ENCODE measurements around the gene SIM2.

SIM2 gene

DNA sequence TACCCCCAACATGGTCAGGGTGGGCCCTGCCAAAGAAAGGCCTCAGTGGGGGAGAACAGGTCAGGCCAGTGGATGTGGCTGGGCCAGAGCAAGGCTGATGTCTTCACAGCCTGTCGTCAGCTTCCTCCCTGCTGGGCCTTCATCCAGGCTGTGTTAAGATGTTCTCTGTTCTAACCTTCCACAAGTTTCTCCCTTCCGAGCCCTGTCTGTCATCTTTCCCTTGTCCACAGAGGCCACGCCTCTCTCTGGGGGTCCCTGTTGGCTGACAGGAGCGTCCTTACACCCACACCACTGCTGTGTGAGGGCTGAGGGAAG is 36.2 kb downstream of the SIM2 start:
- DNase-seq (ENCODE audit: low read depth in 2 of 2, low spot score in 1 of 2), result no peak

GRCh38 chr21:36735724-36736320 is 36.9 kb downstream of the SIM2 start:
- no peak for DNase-seq (ENCODE audit: low read depth in 2 of 2, low spot score in 1 of 2)

DNA sequence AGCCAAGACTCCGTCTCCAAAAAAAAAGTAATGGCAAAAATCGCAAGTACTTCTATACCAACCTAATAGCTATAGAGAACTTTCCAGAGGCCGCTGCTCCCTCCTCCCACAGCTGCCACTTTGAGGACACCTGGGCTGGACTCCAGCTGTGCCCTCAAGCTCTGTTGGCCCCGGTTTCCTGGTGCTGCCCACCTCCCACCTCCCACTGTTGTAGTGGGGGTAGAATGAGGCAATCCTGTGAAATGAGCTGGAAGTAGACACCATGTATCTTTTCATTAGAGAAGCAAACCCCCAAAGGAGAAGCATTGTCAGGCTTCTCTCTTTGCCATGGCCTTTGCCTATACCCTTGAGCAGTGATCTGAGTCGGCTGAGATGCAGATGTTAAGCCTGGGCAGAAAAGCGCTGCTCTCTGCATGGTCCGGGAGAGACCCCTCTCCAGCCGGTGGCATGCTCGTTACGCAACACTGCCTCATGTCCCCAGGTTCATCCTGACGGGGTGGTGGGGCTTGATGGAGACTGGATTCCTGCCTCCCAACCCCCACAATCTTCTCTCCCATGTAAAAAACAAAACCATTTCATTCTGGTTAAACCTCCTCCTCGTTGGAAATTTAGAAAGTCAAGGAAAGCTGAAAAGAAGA is 39.7 kb downstream of the SIM2 start:
- no peak for DNase-seq (ENCODE audit: low read depth in 2 of 2, low spot score in 1 of 2)

GRCh38 chr21:36741506-36741905 is 42.6 kb downstream of the SIM2 start:
- DNase-seq (ENCODE audit: low read depth in 2 of 2, low spot score in 1 of 2), result no peak

- DNase-seq (ENCODE audit: low read depth in 2 of 2, low spot score in 1 of 2), result no peak
These were observed 44.1 kb downstream of the SIM2 start for GRCh38 chr21:36743008-36743407.

- DNase-seq (ENCODE audit: low read depth in 2 of 2, low spot score in 1 of 2), result no peak
These were observed 44.5 kb downstream of the SIM2 start for GRCh38 chr21:36743446-36743845.

GRCh38 chr21:36744190-36744559 is 45.3 kb downstream of the SIM2 start:
- no peak for DNase-seq (ENCODE audit: low read depth in 2 of 2, low spot score in 1 of 2)

- DNase-seq (ENCODE audit: low read depth in 2 of 2, low spot score in 1 of 2), result no peak
These were observed 45.8 kb downstream of the SIM2 start for GRCh38 chr21:36744560-36745231.

DNA sequence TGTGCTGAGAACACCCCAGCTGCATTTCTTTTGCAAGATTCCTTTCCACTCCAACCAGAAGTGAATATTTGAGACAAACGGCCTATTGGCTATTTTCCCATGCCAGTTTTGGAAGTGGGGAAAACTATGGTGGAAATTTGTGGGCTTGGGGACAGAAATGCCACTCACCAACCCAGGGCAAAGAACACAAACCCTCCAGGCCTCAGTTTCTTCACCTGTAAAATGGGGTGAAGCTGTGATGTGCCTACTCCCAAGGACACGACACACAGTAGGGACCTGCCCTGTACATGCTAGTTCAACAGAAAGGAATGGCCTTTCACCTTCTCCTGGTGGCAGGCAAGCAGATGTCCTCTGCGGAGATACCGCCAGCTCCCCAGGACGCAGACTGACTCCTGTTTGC is 46.5 kb downstream of the SIM2 start:
- no peak for DNase-seq (ENCODE audit: low read depth in 2 of 2, low spot score in 1 of 2)

DNA sequence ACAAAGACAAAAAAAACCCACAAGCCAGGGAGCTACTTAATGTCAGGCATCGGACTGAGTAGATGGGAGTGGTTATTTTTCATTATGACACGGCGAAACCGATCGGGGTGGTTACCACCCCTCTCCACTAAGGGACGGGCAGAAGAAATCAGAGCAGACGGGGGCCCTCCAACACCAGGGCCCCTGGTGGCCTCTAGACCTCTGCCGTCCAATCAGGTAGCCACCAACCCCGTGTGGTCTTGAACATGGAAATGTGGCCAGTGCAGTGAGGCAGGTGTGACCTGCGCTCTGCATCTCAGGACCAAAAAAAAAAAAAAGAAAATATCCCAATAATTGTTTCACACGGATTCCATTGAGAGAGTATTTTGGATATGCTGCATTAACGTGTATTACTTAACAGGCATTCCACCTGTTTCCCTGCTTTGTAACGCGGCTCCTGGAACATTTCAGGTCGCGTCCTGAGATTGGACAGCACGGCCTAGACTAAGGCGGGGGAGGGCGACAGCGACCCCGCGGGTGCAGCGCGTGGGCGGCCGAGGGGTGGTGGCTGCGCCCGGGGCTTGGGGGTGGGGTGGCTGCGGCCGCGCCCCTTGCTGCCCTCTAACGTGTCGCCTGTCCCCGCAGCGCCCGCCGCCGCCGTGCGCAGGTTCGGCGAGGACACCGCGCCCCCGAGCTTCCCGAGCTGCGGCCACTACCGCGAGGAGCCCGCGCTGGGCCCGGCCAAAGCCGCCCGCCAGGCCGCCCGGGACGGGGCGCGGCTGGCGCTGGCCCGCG is 48.3 kb downstream of the SIM2 start:
- DNase-seq (ENCODE audit: low read depth in 2 of 2, low spot score in 1 of 2), result no peak

GRCh38 chr21:36747815-36748383 is 49.0 kb downstream of the SIM2 start:
- no peak for DNase-seq (ENCODE audit: low read depth in 2 of 2, low spot score in 1 of 2)

DNA sequence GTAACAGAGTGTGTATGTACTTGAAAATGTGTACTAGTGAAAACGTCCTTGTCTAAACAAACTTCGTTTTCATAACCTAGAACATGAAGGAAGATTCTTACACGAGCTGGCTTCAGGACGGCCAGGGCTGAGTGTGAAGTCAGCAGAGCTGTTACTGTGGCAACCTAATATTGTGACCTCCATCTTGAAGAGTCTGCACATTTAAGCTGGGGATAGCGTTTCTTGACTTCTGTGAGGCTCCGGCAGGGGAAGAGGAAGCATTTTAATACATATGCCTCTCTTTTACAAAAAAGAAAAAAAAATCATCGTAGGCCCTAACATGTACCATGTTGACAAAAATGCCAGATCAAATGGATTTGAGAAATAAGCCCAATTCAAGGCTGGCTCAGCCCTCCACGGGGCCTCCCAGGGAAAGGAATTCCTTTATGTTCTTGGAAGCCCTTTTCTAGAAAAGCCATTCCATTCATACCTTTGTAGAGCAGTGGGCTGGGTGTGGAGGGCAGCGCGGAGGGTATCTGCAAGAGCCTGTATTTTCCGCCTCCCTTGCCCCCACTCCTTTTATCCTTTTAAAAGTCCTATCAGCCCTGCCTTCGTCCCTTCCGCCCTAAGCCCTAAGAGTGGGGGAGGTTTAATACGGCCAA is 51.1 kb downstream of the SIM2 start:
- DNase-seq (ENCODE audit: low read depth in 2 of 2, low spot score in 1 of 2), result no peak

DNA sequence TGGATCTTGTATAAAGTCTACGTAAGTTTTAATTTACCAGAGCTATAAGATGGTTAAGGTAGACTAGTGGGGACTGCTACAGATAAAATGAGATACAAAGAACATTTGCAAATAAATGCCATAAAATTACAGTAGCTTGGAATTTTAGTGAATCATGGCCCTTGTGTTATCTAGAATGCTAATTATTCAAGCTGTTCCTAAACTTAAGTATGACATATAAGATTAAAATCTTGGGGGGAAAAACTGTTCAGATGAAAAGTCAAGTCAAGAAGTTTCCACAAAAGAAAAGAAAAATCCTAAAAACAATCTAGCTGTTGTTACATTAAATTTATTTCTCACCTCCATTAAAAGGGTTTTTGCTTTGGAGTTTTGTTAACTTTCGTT is 51.7 kb downstream of the SIM2 start:
- DNase-seq (ENCODE audit: low read depth in 2 of 2, low spot score in 1 of 2), result no peak

DNA sequence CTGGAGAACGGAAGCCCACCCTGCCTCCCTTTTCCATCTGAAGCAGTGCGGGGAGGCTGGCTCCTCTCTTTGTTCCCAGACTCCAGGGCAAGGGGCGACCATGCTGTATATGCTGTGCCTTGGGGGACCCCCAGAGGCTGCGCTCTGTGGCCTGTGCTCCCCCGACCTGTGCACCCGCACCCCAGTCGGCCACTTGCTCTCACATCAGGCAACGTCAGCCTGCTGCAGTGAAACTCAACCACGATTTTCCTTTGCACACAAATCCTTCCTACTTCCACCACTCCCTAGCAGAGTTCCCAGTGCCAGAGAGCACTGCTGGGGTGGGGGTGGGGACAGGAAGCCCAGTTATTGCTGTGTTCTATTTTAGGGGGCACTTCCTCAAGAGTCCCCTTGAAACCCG is 52.5 kb downstream of the SIM2 start:
- DNase-seq (ENCODE audit: low read depth in 2 of 2, low spot score in 1 of 2), result no peak

- no peak for DNase-seq (ENCODE audit: low read depth in 2 of 2, low spot score in 1 of 2)
These were observed 54.6 kb downstream of the SIM2 start for GRCh38 chr21:36753556-36753955.

GRCh38 chr21:36754241-36754898 is 55.5 kb downstream of the SIM2 start:
- DNase-seq (ENCODE audit: low read depth in 2 of 2, low spot score in 1 of 2), result no peak

GRCh38 chr21:36756527-36756926 is 57.6 kb downstream of the SIM2 start:
- no peak for DNase-seq (ENCODE audit: low read depth in 2 of 2, low spot score in 1 of 2)

DNA sequence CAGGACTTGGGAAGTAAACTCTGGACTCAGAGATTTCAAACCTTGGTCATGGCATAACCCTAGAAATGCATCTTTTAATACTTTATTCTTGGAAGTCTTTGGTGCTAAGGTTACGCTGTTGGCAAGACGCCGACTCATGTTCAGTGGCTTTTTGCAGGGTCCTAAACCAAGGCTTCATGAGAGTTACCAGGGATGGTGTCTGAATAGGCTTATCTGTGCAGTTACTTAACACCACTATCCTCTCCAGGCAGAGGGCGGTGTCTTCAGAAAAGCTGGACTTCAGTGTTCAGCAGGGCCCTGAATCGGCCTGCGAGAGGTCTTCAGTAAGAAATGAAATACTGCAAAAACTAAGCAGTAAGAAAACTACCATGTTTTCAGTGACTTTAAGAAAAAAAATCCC is 58.3 kb downstream of the SIM2 start:
- DNase-seq (ENCODE audit: low read depth in 2 of 2, low spot score in 1 of 2), result no peak

DNA sequence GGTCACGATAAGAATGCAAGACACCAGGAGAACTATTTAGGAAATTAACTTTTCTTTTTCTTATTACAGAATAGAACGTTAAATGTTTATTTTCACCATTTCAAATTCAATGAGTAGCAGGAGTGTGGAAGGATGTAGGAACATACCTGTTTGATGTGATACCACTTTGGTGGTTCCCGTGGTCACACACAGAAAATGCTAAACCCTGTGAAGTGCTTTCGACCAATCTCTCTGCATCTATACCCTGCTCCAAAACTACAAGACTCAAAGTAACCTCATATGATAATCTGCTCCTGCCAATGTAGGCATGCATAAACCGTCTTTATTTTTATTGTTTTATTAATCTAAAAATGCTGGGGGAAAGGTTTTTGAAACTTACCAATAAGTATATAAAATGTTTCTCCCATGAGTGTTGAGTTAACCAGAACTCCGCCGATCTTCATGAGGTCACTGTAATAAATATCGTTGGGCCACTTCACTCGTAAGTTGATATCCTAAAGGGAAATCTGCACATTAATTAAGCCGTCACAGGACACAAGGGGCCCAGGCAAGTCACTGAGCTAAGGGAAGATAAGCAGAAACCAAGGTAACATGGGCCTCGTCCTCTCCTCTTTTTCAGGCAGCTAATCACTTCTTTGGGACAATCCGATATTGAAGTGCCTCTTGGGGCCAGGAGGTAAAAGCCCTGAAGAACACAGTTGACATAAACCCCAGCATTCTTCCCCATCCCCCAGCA is 60.6 kb downstream of the SIM2 start:
- DNase-seq (ENCODE audit: low read depth in 2 of 2, low spot score in 1 of 2), result no peak

DNA sequence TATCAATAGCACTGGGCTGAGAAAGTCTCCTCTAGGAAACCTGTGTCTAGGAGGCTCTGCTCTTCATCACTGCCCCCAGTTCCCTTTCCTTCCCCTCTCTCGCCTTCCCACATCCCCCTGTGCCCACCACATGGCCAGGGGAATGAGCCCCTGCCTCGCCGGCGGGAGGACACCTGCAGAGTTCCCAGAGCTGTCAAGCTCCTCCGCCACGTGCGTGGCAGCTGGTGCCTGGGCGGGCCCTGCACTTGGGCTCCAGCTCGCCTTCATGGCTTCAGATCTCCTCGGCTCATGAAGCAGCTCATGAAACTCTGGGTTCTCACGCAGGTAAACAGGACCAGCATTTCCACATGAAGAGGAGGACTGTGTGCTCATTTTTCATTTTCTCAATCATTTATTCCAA is 62.8 kb downstream of the SIM2 start:
- DNase-seq (ENCODE audit: low read depth in 2 of 2, low spot score in 1 of 2), result no peak
